Fibroblast of pulmonary artery (primary cell): ENCODE measurements around the gene LRRC26.
"Not testable (repeated sequence)": the region's sequence is repeated elsewhere in the genome, so short reads cannot be mapped to it uniquely, and the experiment has no call there.

Source experiments
- DNase-seq: peaks from one replicate; pipeline ENCODE4 v3.0.0-alpha.2; 2010; ENCODE audit warnings: low read depth
- H3K4me3 ChIP-seq: replicated peaks from 2 replicates; pipeline ENCODE4 v1.5.1; 2011; ENCODE audit warnings: low read depth, mild to moderate bottlenecking, control low read depth, low read length, moderate library complexity
- TF ChIP-seq, protein P1 (sequence below): IDR thresholded peaks from 2 replicates; pipeline ENCODE4 v1.5.1; 2011; ENCODE audit warnings: mild to moderate bottlenecking, control low read depth, low read length, inconsistent platforms; ENCODE audit errors: missing control alignments

Gene LRRC26

GRCh38 chr9:137128158-137128861 lies 41.5 kb downstream of the LRRC26 start:
- peak overlapping the region; percentile 76 for H3K4me3 ChIP-seq
- no peak for DNase-seq
- TF ChIP-seq, protein P1, sequence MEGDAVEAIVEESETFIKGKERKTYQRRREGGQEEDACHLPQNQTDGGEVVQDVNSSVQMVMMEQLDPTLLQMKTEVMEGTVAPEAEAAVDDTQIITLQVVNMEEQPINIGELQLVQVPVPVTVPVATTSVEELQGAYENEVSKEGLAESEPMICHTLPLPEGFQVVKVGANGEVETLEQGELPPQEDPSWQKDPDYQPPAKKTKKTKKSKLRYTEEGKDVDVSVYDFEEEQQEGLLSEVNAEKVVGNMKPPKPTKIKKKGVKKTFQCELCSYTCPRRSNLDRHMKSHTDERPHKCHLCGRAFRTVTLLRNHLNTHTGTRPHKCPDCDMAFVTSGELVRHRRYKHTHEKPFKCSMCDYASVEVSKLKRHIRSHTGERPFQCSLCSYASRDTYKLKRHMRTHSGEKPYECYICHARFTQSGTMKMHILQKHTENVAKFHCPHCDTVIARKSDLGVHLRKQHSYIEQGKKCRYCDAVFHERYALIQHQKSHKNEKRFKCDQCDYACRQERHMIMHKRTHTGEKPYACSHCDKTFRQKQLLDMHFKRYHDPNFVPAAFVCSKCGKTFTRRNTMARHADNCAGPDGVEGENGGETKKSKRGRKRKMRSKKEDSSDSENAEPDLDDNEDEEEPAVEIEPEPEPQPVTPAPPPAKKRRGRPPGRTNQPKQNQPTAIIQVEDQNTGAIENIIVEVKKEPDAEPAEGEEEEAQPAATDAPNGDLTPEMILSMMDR: no peak

DNA sequence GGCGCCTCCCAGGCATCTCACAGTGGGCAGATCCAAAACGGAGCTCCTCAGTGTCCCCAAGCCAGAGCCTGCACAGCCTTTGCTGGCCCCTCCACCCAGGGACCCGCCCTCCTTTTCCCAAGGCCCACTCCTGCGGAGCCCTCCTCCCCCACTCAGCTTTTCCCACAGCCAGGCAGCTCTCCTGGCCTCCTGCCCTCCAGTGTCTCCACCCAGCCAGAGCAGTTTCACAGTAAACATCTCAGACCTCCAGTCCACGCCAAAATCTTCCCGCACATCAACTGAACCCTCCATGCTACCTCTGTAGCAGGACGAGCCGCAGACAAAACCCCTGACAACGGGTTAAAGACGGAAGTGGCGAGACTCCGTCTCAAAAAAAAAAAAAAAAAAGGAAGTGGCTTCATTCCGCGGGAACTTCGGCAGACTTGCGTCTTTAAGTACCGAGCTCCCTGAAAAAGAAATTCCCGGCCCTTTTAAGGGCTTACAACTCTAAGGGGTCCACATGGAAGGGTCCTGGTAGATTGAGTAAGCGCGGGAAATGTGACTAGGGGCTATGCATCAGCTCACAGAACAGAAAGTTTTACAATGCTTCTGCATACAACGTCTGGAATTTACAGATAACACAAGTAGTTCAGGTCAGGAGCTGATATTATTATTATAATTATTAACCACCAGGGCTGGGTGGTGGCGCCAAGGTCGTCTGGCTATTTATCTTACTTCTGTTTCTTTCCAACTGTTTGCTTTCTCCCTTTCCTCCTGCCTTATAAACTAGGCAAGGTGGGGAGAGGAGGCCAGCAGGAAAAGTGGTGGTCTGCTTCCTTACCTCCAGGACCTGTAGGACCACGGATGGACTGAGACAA lies 42.3 kb downstream of the LRRC26 start:
- TF ChIP-seq, protein P1: no peak
- H3K4me3 ChIP-seq: peak overlapping the region; percentile 76
- peak; percentile 24 for DNase-seq

DNA sequence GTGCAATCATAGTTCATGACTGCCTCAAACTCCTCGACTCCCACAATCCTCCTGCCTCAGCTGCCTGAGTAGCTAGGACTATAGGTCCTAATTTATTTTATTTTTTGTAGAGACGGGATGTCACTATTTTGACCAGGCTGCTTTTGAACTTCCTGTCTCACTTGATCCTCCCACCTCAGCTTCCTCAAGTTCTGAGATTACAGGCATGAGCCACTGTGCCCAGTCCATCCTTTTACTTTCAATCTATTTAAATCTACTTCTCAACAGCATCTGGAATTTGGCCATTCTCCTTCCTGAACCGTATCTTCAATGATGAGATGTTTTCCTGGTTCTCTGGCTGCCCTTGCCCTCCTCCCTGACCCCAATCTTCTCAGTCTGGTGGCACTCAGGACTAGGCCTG lies 43.1 kb downstream of the LRRC26 start:
- DNase-seq: no peak
- no peak overlapping the region for H3K4me3 ChIP-seq
- TF ChIP-seq, protein P1: no peak

DNA sequence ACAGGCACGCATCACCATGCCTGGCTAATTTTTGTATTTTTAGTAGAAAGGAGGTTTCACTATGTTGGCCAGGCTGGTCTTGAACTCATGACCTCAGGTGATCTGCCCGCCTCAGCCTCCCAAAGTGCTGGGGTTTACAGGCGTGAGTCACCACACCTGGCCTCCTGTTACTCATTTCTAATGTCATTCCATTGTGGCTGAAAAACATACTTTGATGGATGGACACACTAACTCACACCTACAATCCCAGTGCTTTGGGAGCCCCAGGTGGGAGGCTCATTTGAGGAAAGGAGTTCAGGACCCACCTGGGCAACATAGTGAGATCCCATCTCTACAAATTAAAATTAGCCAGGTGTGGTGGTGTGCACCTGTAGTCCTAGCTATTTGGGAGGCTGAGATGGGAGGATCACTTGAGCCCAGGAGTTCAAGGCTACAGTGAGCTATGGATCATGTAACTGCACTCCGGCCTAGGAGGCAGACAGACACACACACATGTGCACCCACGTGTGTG lies 45.8 kb downstream of the LRRC26 start:
- not testable (repeated sequence) for DNase-seq, H3K4me3 ChIP-seq

- TF ChIP-seq, protein P1: no peak
- no peak overlapping the region for H3K4me3 ChIP-seq
- DNase-seq: no peak
Observed at GRCh38 chr9:137123468-137123837, 46.4 kb downstream of the LRRC26 start.

DNA sequence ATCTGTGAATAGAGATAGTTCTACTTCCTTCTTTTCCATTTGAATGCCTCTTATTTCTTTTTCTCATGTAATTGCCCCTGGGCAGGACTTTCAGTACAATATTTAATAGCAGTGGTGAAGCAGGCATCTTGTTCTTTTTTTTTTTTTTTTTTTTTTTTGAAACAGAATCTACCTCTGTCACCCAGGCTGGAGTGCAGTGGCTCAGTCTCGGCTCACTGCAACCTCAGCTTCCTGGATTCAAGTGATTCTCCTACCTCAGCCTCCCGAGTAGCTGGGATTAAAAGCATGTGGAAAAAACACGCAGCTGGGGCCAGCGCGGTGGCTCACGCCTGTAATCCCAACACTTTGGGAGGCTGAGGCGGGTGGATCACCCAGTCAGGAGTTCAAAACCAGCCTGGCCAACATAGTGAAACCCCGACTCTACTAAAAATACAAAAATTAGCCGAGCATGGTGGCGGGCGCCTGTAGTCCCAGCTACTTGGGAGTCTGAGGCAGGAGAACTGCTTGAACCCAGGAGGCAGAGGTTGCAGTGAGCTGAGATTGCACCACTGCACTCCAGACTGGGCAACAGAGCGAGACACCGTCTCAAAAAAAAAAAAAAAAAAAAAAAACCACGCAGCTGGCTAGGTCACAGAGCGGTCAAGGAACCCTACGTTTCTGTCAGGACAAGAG lies 46.9 kb downstream of the LRRC26 start:
- H3K4me3 ChIP-seq, DNase-seq: not testable (repeated sequence)

- not testable (repeated sequence) for H3K4me3 ChIP-seq, DNase-seq
Observed at GRCh38 chr9:137121927-137122795, 47.7 kb downstream of the LRRC26 start.
